ENCODE results near the gene POLR3B. TPM values are rescaled to one million over a fixed set of nuclear protein-coding genes. Genes with fewer than 3 reads are reported as not detected.
A peak's percentile ranks its signal among the peaks of the same experiment; 100 is the strongest.

POLR3B gene
- total RNA-seq, 1 donor from 2014 or later, result 12.6 TPM

DNA sequence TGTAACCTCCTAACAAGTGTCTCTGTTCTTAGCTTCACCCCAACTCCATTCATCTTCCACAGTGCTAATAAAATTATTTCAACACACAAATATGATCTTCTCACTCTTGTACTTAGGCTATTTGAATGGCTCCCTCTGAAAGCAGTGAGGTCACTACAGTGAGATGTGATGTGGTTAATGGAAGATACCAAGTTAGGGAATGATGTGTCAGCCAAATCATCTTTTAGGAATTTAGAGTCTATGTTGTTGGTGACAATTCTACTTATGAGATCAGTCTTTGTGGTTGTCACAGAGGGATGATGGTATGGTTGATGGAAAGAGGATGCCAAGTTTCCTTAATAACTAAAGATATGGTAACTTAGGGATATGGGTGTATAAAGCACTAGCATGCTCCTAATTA lies 57.6 kb downstream of the POLR3B start:
- DNase-seq, result no peak

DNA sequence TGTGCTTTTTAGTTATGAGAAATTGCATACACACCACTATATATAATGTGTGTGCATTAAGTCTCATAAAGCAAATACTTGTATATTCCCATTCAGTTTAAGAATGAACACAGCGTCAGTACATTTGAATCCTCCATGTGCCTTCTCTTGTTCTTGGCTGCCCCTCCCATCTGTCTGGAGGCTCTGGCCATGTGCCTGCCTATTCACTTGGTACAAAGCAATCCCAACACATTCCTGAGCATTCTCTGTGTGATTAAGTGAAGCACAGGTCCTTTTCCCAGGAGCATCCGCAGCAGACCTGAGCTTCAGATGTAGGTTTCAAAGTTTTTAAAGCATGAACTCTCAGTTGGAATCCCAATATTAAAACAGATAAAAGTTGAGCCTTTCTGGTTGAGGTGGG lies 58.7 kb downstream of the POLR3B start:
- no peak for DNase-seq

DNA sequence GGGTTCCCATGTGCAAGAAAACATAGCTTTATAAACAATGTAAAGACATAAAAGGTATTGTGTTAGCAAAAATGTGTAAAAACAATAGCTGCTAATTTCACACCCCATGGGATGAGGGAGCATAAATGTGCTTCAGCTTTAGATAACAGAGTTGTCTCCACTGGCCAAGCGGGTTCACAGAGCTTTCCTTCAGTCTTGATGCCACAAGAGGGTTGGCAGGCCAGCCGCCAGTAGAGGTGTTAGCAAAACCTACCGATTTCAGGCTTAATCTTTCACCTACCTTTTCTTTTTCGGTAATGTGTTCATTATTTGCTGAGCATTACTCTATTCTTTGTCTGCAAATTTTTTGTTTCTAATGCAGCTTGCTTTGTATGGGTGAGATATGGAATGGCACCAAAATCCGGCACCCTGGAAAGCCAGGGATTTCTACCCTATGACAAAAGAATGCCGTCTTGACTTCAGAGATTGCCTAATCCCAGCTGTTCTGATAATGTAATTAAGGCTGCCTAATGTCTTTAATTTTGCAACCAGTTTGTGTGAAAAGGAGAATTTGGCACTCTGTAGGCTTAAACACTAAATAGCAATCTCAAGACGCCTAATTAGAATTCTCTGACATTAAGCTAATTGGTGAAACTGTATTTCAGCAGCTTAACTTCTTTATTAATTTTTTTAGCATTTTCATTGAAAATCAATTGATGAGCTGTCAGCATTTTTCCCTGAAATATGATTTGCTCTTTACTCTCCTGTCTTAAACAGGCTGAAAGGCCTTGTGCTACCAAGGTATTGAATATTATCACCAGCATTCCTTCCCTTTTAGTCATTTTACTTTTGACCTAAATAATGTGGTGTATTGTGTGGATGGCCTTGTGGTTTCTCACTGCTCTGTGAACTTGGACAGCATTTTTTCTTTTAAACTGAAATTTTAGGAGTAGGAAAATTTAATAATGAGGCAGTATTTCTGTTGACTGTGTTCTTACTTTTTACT lies 60.7 kb downstream of the POLR3B start:
- DNase-seq, result no peak

DNA sequence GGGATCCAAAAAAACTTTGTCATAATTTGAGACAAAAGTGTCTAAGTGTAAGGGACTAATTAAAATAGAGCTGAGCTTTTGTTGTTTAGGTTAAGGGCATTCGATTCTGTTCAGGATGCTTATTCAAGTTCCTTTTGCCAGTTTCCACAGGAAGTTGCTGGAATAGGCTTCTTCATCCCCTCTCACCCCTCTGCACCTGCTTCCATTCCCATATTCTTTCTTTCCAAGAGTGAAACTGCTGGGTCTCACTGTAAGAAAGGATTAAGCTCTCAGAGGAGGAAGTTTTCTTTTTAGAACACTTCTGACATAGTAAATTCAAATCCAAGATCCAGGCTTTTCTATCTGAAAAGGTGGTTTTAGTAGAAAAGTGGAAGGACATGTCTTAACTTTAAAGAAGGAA lies 61.4 kb downstream of the POLR3B start:
- no peak for DNase-seq

DNA sequence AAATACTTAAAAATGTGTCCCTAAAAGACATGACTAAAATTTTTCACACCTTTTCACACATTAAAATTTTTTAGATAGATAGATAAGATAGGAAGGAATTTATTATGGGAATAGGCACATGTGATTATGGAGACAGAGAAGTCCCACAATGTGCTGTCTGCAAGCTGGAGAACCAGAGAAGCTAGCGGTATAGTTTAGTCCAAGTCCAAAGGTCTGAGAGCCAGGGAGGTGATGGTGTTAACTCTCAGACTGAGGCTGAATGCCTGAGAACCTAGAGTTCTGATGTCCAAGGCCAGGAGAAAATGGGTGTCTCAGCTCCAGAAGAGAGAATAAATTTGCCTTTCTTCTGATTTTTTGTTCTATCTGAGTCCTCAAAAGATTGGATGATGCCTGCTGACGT lies 65.7 kb downstream of the POLR3B start:
- DNase-seq, result no peak

DNA sequence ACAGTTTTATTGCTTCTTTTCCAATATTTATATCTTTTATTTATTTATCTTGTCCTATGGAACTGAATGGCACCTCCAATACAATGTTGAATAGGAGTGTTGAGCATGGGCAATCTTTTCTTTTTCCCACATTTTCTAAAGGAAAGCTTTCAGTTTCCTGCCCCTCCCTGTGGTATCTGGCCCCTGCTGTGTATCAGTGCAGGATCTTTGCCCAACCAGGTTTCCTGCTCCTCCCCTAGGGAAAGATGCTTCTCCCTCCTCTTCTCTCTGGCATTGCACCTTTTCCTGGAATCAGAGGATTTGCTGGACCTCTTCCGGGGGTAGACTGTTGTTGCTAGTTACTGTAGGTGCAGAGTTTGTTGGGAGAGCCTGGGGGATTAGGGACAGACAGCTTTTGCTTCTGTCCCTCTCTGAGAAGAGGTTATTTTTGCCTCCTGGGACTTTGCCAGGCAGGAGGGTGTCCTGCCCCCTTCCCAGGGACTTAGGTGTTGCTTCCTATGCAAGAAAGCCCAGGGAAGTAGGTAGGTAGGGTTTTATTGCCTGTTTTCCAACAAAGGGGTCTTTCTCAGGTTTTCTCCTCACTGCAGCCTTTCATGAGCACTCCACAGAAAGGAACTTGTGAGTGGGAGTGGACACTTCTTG lies 67.6 kb downstream of the POLR3B start:
- DNase-seq, result no peak

DNA sequence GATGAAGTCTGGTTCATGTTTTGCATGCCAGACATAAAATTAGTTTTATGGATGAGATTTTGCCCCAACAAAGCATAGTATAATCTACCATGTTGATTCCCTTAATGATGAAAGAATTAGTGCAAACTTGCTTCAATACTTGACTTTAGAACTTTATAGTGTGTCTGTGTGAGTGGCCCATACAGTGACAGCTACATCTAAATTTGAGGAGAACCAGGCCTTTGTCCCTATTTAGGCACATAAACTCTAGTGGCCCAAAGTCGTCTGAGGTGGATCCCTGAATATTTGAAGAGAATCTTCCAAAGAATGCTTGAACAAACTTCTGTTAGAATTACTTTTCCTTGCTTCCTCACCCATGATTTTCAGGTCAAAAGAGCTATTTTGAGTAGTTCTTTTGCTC lies 70.4 kb downstream of the POLR3B start:
- DNase-seq, result no peak

DNA sequence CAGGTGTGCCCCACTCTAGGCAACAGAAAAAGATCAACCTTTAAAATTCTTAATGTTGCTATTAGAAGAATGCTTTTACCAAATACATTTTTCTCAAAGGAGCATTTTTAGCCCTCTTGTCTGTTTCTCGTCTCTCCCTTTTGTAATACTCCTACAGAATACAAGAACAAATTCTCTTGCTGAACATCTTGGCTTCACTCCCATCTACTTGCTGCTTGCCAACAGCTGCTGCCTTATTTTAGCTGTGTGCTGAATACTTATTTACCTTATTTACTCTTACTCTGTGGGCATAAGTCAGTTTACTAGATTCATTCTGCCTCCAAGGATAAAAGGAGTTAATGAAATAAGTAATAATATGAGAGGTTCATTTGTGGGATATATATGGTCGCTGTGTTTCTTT lies 70.8 kb downstream of the POLR3B start:
- DNase-seq, result no peak

DNA sequence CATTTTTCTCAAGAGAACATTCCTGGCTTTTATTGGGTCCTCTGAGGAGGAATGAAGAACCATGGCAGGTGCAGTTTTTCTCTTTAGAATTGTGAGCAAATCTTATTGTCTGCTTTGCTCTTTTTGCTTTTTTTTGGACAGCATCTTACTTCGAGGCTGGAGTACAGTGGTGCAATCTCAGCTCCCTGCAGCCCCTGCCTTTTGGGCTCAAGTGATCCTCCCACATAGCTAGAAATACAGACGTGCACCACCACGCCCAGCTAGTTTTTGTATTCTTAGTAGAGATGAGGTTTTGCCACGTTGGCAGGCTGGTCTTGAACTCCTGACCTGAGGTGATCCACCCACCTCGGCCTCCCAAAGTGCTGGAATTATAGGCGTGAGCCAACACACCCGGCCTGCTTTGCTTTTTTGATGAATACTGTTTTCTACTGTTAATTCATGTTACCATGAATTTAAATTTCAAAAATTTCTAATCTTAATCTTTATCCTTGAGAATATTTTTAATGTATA lies 71.5 kb downstream of the POLR3B start:
- no peak for DNase-seq

DNA sequence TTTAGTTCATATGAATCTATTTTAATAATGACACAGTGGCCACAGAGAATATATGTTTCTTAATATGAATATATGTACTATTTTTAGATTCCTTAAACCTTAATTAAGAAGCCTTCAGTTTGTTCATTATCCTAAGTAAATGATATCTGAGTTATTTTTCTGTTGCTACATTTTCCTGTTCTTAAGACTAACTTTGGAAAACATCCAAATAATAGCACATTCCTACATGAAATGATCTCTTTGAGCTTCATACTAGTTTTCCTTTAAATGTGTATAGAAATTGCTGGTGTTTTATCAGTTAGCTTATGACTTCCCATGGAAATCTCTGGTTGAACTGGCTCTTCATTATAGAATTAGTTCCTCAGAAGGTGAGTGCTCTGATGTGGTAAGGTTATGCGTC lies 72.1 kb downstream of the POLR3B start:
- no peak for DNase-seq

DNA sequence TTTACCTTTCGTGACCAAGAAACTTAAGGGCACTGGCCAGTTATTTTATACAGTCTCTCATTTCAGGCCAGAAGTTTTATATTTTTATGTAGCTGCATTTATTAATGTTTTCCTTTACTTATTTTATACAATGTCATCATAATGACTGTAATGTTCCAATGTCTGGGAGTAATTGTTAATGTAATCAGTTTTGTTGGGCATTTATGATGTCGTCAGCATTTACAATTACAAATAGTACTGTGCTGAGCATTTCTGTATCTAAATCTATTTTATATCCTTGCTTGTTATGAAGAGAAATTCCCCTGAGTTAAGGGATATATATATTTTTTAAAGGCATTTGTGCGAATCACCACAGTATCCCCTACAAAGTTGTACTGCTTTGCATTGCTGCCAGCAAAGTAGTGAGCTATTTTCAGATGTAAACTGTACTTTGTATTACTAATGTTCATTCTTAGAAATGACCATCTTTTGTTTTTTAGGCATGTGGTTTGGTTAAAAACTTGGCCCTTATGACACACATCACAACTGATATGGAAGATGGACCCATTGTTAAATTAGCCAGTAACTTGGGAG lies 74.4 kb downstream of the POLR3B start:
- no peak for DNase-seq

DNA sequence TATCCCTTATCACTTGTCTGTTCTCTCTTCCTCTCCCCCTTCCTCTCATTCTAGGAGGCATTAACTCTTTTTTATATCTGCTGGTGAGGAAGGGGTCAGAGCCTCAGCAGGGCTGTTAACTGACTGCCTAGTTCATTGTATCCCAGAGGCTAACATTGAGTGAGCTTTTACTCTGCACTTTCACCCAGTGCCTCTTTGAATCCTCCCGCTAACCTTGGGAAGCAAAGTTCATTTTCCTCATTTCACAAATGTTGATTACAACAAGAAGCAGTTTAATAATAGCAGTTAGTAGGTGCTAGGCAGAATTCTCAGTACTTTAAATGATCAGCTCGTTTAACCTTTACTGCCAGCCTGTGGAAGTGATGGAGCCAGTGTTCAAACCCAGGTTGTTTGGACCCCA lies 75.5 kb downstream of the POLR3B start:
- no peak for DNase-seq

DNA sequence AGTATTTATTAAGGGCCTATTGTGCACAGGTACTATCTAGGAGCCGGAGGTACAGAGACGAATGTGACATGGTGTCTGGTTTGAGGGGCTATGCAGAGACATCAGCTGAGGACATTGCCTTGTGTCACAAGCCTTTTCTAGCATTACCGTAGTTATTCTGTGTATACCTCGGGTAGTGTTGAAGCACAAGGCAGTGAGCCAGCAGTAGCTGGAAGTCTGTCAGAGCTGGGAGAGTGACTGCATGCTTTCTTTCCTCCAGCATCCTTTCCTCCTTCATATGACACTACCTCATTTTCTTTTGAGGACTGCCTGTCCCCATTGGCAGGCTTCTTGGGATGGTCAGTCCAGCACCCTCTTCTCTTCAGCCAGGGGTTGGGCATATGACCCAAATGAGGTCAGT lies 77.0 kb downstream of the POLR3B start:
- peak; percentile 7 for DNase-seq

DNA sequence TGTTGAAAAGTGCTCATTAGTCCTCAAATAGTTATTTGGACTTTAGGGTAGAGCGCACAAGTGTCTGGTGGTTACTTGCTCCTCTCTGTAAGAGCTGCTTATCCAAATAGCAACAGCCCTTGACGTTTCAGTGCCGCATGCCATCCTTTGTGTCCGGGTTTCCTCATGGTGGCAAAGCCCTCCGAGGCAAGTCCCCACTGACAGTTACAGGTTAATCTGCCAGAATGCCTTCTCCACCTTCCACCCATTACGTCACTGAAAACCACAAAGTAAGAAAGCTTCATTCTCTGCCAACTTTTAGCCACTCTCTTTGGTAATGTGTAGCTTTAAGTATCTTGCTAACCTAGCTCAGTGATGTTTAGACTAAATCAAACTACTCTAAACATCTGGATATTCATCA lies 78.6 kb downstream of the POLR3B start:
- no peak for DNase-seq

DNA sequence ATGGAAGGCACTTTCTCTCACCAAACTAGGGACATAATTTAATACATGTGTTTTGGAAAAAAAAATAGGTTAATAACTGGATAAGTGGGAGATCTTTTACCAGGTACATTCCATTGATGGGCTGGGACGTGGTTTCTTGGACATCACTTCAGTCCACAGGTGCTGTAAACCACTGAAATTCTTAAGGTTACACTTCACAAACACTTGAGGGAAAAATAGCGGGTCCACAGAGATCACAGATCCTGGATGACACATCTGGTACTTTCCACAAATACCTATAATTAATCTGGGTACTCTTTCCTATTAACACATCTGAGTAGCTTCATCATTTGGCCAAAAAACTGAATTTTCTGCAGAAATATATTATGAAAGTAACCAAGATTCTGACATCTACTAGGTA lies 85.0 kb downstream of the POLR3B start:
- DNase-seq, result no peak

DNA sequence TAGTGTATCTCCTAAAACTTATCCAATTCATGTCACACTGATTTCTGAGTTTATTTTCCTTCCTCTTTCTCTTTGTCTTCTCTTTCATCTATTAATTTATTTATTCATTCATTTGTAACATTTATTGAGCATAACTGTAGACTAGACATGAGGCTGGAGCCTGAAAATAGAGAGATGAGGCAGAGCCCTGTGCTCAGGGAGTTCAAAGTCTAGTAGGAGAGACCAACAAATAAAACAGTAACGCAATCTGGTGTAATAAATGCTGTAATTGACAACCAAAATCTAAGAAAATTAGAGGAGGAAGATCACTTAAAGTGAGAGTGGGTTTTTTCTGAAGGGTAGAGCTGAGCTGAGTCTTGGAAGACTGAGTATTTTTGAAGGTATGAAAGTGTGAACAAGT lies 87.5 kb downstream of the POLR3B start:
- DNase-seq, result no peak

DNA sequence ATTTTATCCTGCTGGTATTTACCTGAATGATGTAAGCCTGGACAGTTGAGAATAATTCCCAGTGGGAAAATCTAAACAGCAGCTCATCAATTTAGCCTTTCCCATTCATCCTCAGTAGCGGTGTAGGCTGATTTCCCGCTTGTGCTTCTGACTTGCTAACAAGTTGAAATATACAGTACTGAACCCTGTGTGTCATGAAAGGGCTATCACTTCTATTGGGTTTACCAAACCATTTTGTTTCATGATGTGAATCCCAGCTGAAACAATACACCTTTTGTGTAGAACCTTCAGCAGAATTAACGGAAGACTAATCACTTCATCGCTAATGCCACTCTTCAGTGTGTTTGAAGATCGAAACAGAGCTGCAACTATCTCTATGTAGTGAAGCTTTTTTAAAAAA lies 88.4 kb downstream of the POLR3B start:
- DNase-seq, result no peak

DNA sequence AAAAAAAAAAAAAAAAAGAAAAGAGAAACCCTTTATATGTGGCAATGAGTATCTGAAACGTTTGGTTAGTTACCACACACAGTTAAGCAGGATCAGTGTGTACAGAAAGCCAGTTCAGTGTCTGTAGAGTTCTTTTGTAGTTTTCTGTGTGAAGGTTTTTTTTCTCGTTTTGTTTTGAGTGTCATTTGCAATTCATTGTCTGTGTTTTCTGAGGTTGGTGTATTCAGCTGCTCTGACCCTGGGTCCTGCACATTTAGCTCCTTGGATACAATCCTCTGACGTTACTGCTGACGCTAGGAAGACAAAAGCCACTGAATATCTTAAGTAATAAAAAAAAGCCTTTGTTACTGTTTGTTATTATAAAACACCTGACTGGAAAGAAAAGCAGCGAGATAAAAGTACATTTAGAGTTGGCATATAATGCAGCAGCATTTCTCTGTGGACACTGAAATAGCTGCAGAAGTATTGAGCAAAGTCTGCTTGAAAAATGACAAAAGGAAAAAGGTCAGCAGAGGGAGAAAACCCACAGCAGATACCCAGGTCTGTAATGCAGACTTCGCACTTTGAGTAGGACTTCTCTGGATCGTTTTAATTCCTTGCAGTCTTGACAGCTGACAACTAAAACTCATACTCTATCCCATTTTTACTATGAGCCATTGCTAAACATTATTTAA lies 89.0 kb downstream of the POLR3B start:
- no peak for DNase-seq

DNA sequence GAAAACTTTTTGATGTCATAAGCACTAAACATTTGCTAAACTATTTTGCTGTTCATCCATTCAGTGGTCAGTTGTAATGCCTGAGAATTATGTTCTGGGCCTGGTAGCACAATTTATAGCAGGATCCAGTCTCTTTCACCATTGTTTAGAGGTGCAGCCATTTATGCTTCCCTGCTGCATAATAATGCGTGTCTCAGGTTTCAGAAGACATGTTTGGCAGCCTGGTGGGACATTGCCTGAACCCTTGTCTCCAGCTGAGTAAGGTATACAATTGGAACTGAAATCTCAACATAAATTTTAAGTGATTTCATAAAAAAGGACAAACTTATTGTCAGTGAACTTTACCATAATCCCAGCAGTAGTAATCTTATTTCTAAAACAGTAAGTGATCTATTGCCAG lies 94.8 kb downstream of the POLR3B start:
- DNase-seq, result no peak

DNA sequence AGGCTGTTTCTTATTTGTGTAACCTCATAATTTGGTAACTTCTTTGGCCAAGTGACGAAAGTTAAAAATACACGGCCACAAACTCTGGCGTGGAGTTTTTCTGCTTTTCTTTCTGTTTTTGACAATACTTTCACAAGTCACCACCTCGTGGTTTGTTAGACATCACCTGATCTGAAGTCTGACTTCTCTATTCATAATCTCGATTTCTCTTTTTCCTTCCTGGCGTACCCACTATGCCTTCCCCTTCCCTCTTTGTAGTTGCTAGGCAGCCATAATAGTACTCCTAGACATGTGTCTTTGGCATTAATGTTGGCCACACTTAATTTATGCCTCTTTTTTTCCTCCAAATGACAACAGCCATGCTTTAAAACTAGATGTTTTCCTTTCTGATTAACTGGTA lies 97.6 kb downstream of the POLR3B start:
- no peak for DNase-seq

DNA sequence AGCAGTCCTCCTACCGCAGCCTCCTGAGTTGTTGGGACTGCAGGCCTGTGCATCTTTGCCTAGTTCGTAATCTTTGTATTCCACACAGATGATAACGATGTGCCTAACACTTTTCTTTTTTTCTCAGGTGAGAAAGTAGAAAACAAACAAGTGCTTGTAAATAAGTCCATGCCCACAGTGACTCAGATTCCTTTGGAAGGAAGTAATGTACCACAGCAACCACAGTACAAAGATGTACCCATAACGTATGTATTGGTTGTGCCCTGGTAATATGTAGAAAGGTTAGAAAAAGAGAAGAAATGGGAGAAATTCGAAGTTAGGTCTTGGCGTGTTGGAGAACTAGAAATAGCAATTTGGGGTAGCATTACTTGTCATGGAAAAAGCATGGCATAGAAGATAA lies 101.6 kb downstream of the POLR3B start:
- DNase-seq, result no peak

DNA sequence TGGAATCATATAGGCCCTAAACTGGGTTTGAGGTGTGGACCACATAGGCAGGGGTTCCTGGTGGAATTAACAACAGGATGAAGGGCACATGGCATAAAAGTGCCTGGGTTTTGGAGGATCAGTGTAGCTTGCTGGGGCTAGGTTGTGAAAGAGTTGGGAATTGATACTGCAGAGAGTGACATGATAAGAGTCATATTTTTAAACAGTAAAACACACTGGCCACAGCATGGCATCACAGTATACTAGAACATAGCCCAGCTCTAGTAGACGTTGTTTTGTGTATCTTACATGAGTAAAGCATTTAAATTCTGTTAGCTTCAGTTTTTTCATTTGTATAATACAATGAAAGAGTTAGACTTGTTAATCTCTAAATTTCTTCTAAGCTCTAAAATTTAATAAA lies 102.0 kb downstream of the POLR3B start:
- DNase-seq, result no peak

DNA sequence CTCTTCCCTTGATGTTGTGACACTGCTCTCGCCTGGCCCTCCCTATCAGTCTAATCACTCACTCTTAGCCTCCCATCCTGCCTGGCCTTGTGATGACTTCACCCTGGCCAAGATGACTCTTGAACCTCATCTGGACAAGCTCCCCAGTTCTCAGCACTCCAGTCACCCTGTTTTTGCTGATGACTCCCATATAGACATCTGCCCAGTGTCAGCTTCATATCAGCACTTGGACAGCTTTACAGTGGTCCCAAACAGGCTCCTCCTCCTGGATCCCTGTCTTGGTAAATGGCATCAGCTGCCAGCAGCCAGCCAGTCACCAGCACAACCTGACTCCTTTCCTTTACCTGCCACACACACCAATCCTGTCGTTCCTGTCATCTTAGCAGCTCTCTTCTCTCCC lies 104.2 kb downstream of the POLR3B start:
- DNase-seq, result no peak
